K562 (cell line): ENCODE results near the gene C2CD4B. TPM values are rescaled to one million over a fixed set of nuclear protein-coding genes. Genes with fewer than 3 reads are reported as not detected.
A peak's percentile ranks its signal among the peaks of the same experiment; 100 is the strongest.

Experiments used
- ATAC-seq: fragments of 200-7000 bp; cut with Tn5 transposase; 3 replicates; pipeline ENCODE4 v1.9.1; 2020; ENCODE audit warnings: moderate library complexity
- BruUV-seq: library from RNA; stranded (reverse); fragments of 400-500 nt; replicated peaks from 2 replicates; lab custom pipeline; 2021; lab: Mats Ljungman, UMichigan
- CTCF ChIA-PET: fragments of 300-600 bp; formaldehyde crosslinking; extraction: SDS; loops from one replicate; lab custom pipeline; 2021; ENCODE audit warnings: low intra/inter-chr PET ratio; lab: Yijun Ruan, JAX
- POLR2A ChIA-PET: fragments of 300-600, 350-650 bp; sonication (Branson Sonifier 250); formaldehyde crosslinking; extraction: SDS; loops from one replicate; lab custom pipeline; 2021; ENCODE audit warnings: antibody characterized with exemption, inconsistent platforms; lab: Yijun Ruan, JAX
- DNase-seq, 4 experiments: peaks; one replicate each; pipeline versions ENCODE4 v3.0.0 to v3.0.0-alpha.2; 2011 to 2018; ENCODE audit warnings: low spot score in 3 of 4, mixed read lengths in 3 of 4; ENCODE audit errors: extremely low read depth in 1 of 4
- FAIRE-seq: peaks from 2 replicates; lab custom pipeline; 2011; peaks lifted over from hg19 to GRCh38; lab: Jason Lieb, UNC
- H2AFZ ChIP-seq: 2 replicates; pipeline ENCODE4 v1.6.0; 2011; ENCODE audit warnings: low read depth, low read length, control low read depth, inconsistent platforms
- H3K27ac ChIP-seq: fragments of 200-600 bp; 3 replicates; pipeline ENCODE4 v1.8.0; 2011; ENCODE audit warnings: low read depth, mild to moderate bottlenecking, control low read depth, inconsistent platforms, low read length, moderate library complexity, mixed read lengths; ENCODE audit errors: extremely low read depth
- H3K27me3 ChIP-seq, 2 experiments: fragments of 300-600 bp in 1 of 2; 2 replicates in 1 of 2; 3 replicates in 1 of 2; pipeline versions ENCODE4 v1.6.0 to v1.8.0; 2011; ENCODE audit warnings: inconsistent platforms in 2 of 2, low read length in 2 of 2, mild to moderate bottlenecking in 1 of 2, mixed read lengths in 1 of 2, moderate library complexity in 1 of 2; ENCODE audit not compliant: control insufficient read depth in 2 of 2, insufficient read depth in 2 of 2
- H3K36me3 ChIP-seq: fragments of 300-600 bp; 3 replicates; pipeline ENCODE4 v1.8.0; 2011; ENCODE audit warnings: mild to moderate bottlenecking, low read length, inconsistent platforms; ENCODE audit not compliant: control insufficient read depth, insufficient read depth
- H3K4me1 ChIP-seq, 2 experiments: fragments of 200-600 bp in 1 of 2; replicated peaks in 1 of 2; 2 replicates in 1 of 2; 3 replicates in 1 of 2; pipeline versions ENCODE4 v1.5.1 to v1.8.0; 2011; ENCODE audit warnings: inconsistent platforms in 2 of 2, low read length in 2 of 2, mild to moderate bottlenecking in 1 of 2, mixed read lengths in 1 of 2, moderate library complexity in 1 of 2; ENCODE audit not compliant: control insufficient read depth in 2 of 2, insufficient read depth in 2 of 2
- H3K4me2 ChIP-seq: 2 replicates; pipeline ENCODE4 v1.6.1; 2011; ENCODE audit warnings: low read length, control low read depth, inconsistent platforms, mixed read lengths; ENCODE audit not compliant: insufficient read depth
- H3K4me3 ChIP-seq: fragments of 200-600 bp; sonication (generic), shearing (Covaris generic); 2 replicates; pipeline ENCODE4 v1.5.1; 2016; ENCODE audit warnings: control low read depth, inconsistent platforms
- H3K79me2 ChIP-seq: fragments of 200-600 bp; 3 replicates; pipeline ENCODE4 v1.8.0; 2011; ENCODE audit warnings: low read length, inconsistent platforms; ENCODE audit not compliant: control insufficient read depth, insufficient read depth
- H3K9ac ChIP-seq, 2 experiments: 2 replicates each; pipeline versions ENCODE4 v1.6.0 to v1.6.1; 2011; ENCODE audit warnings: low read depth in 2 of 2, low read length in 2 of 2, control low read depth in 1 of 2, inconsistent platforms in 1 of 2, mild to moderate bottlenecking in 1 of 2, mixed read lengths in 1 of 2; ENCODE audit not compliant: insufficient read depth in 1 of 2
- H3K9me1 ChIP-seq: one replicate; pipeline ENCODE4 v1.6.0; 2011; ENCODE audit warnings: inconsistent platforms, mild to moderate bottlenecking, low read length, moderate library complexity; ENCODE audit not compliant: control insufficient read depth, insufficient read depth
- H3K9me3 ChIP-seq: replicated peaks from 2 replicates; pipeline ENCODE4 v1.5.1; 2011; ENCODE audit warnings: low read depth, low read length, inconsistent platforms; ENCODE audit not compliant: control insufficient read depth, insufficient read depth
- H4K20me1 ChIP-seq: replicated peaks from 2 replicates; pipeline ENCODE4 v1.6.1; 2011; ENCODE audit warnings: low read length, inconsistent platforms, mixed read lengths; ENCODE audit not compliant: control insufficient read depth, insufficient read depth
- ATF2 ChIP-seq: sonication (generic); formaldehyde crosslinking; IDR thresholded peaks from 2 replicates; pipeline ENCODE4 v1.8.1; 2022; ENCODE audit warnings: missing genetic modification reagents
- LCOR ChIP-seq: sonication (generic); formaldehyde crosslinking; IDR thresholded peaks from 2 replicates; pipeline ENCODE4 v1.8.0; 2022; ENCODE audit warnings: mild to moderate bottlenecking, missing genetic modification reagents
- NFIC ChIP-seq: fragments of 450-650 bp; IDR thresholded peaks from 2 replicates; pipeline ENCODE4 v1.6.1; 2017; ENCODE audit warnings: mild to moderate bottlenecking, inconsistent platforms
- POLR2B ChIP-seq: fragments of 450-650 bp; IDR thresholded peaks from 2 replicates; pipeline ENCODE4 v1.6.1; 2018; ENCODE audit warnings: low read depth; ENCODE audit not compliant: partially characterized antibody
- SLC30A9 ChIP-seq: fragments of 250-450 bp; sonication (Bioruptor Pico); IDR thresholded peaks from 2 replicates; pipeline ENCODE4 v1.8.0; 2022; ENCODE audit warnings: mild to moderate bottlenecking, moderate library complexity
- STAT5A ChIP-seq: IDR thresholded peaks from 2 replicates; pipeline ENCODE4 v1.6.1; 2012; ENCODE audit warnings: low read length, inconsistent platforms, borderline replicate concordance
- UBTF ChIP-seq, 2 experiments: IDR thresholded peaks; 2 replicates each; pipeline ENCODE4 v1.6.1; 2012; ENCODE audit warnings: improper control_type of control experiment in 2 of 2, low read depth in 2 of 2, low read length in 2 of 2, borderline replicate concordance in 1 of 2
- ZC3H8 ChIP-seq: fragments of 450-650 bp; IDR thresholded peaks from 2 replicates; pipeline ENCODE4 v1.6.1; 2017
- ZNF232 ChIP-seq: sonication (generic); formaldehyde crosslinking; IDR thresholded peaks from 2 replicates; pipeline ENCODE4 v1.8.0; 2022; ENCODE audit warnings: mild to moderate bottlenecking, missing genetic modification reagents
- ZNF512 ChIP-seq: IDR thresholded peaks from 2 replicates; pipeline ENCODE4 v1.6.1; 2016; ENCODE audit warnings: missing genetic modification characterization, missing compliant biosample characterization
- ZNF766 ChIP-seq: fragments of 200-800 bp; sonication (Bioruptor generic); conservative IDR thresholded peaks from 2 replicates; pipeline ENCODE4 v1.6.1; 2016; ENCODE audit warnings: missing genetic modification characterization, missing compliant biosample characterization
- in situ Hi-C: fragments of 300-500 bp; cut with MboI; formaldehyde crosslinking; loops from 4 replicates; pipeline ENCODE4 v1.15.0; 2018; ENCODE audit warnings: inconsistent platforms, mixed read lengths
- intact Hi-C: fragments of 100-400 bp; cut with micrococcal nuclease; formaldehyde crosslinking; loops from 2 replicates; pipeline ENCODE4 v1.14.2; 2022
- polyA plus RNA-seq, 8 experiments: library from polyadenylated mRNA; depleted of rRNA in 4 of 8; stranded (reverse) in 5 of 8; unstranded in 3 of 8; fragments of >200 nt; fragmentation: Nextera tagmentation in 2 of 8; fragmentation: Illumina TruSeq in 1 of 8; extraction: Ambion mirVana in 2 of 8; extraction: Trizol in 1 of 8; gene quantifications; 2 replicates each; pipeline versions ENCODE4 v1.2.1 to v1.2.3, GENCODE V29; 2011 to 2014; ENCODE audit warnings: inconsistent platforms in 1 of 8, missing spikeins in 1 of 8
- total RNA-seq, 7 experiments: library from RNA; depleted of rRNA in 6 of 7; stranded (reverse); fragments of >200 nt in 6 of 7; fragmentation: Illumina TruSeq in 2 of 7; extraction: Trizol in 2 of 7; gene quantifications; 2 replicates each; pipeline versions ENCODE4 v1.2.1 to v1.2.3, GENCODE V29; 2011 to 2021; ENCODE audit warnings: low replicate concordance in 1 of 7

C2CD4B gene
- total and polyA plus RNA-seq, 9 of the 15 experiments (the other 6 are each of a cell fraction or from before 2014, with no cell fraction given), result 0.11 TPM; not detected in 8

GRCh38 chr15:62186578-62186977 lies 21.5 kb upstream of the C2CD4B start (continued):
- TF ChIP-seq ATF2 (CRISPR knock-in tag) (no peak), ZNF766 (CRISPR knock-in tag) (no peak), ZNF232 (CRISPR knock-in tag) (no peak), STAT5A (no peak), POLR2B (no peak), UBTF (IDR thresholded peaks at IDR 0.05; ENCODE audit: borderline replicate concordance in 1 of 2, low read depth in 2 of 2, low read length in 2 of 2) (no peak)

GRCh38 chr15:62183130-62183529 lies 18.0 kb upstream of the C2CD4B start:
- POLR2A ChIA-PET, result no interaction called here
- BruUV-seq, result no TSS peak
- CTCF ChIA-PET, result no interaction called here
- Histone ChIP-seq H3K4me2 (no peak overlapping the region), H3K36me3 (no peaks in the 10 kb centered on the region), H3K9me1 (no peaks in the 10 kb centered on the region), H3K27me3 (peaks cover 0 to 8% of the 10 kb centered on the region in 2 experiments; a peak in 1 of 5 replicates), H3K4me3 (no peak overlapping the region), H2AFZ (no peak overlapping the region), H3K79me2 (no peaks in the 10 kb centered on the region), H3K9ac (no peak overlapping the region), H3K27ac (no peak overlapping the region), H3K4me1 (0 out of 5 replicates have a peak, but pooled peaks cover 0 to 5% of the 10 kb centered on the region in 2 experiments), H3K9me3 (no peaks in the 10 kb centered on the region), H4K20me1 (no peaks in the 10 kb centered on the region)
- ATAC-seq, result no peak
- FAIRE-seq, result no peak
- intact Hi-C loops, result no loop called here
- TF ChIP-seq LCOR (CRISPR knock-in tag) (no peak), ZC3H8 (no peak), SLC30A9 (CRISPR knock-in tag) (no peak), NFIC (no peak), ZNF512 (tag) (0 out of 2 replicates have a peak, but pooled peaks have one; percentile 30)
- in situ Hi-C loops, result no loop called here
- no peak for DNase-seq
